GM12801 (cell line): ENCODE results near the gene TMEM140.

Experiments
- CTCF ChIP-seq: IDR thresholded peaks from one replicate; pipeline ENCODE4 v1.5.1; 2011; ENCODE audit warnings: control low read depth; ENCODE audit not compliant: insufficient read length; ENCODE audit errors: extremely low read depth

Gene TMEM140

DNA sequence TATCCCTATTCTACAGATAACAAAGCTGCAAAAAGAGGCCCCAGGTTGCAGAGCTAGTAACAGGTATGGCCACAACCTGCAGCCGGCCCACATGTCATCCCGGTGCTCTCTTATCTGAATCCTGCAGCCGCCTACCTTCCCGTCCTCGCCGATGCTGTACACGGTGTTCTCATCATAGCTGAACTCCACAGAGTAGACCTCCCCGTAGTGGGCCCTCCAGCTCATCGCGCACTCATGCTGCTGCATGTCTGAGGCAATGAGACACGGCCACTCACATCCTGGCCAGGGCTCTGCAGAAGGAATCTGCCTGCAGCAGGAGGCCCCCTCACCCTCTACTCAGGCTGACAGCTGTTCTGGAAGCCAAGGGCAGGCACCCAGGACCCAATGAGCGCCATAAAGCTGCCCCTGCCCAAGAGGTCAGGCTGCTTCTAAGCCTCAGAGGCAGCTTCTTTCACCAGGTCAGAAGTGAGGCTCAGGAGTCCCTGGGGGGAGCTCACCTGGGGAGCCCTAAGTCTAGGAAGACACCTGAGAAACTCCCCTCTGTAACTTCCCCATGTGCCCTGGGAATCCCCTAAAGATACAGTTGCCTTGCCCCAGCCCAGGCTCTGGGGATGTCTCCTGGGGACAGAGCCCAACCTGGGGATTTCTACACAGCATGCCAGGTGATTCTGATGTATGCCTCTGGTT lies 40.6 kb downstream of the TMEM140 start:
- no peak for TF ChIP-seq CTCF

DNA sequence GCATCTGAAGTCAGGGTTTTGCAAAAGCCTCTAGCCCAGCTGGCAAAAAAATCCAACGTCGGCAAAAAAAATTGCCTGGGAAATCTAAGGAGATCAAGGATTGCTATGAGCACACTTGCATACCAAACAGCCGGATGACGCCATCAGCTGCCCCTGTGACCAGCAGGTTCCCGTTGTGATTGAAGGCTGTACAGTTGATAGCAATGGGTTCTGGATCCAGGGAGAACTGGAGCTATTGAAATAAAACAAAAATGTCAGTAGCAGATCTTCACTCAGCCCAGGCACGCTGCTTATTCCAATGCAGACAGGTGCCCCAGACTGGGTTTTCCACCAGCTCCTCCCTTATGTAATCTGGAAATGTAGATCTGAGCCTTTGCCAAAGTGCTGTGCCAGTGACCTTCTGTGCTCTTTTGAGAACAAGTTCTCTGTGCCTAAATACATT lies 41.4 kb downstream of the TMEM140 start:
- TF ChIP-seq CTCF: no peak

- no peak for TF ChIP-seq CTCF
Measured at GRCh38 chr7:135189961-135190360, 42.1 kb downstream of the TMEM140 start.

DNA sequence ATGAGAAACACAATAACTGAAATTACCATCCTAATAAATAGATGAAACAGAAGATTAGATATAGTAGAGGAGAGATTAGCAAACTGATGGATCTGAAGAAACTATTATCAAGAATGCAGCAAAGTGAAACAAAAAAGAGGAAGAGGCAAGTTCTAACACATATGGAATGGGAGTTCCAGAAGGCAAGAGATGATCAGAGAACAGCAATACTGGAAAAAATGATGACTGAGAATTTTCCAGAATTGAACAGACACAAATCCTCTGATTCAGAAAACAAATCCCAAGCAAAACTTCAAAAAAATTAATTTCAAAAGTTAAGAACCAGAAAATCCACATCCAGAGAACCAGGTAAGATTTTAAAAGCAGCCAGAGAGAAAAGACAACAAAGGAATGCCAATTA lies 42.8 kb downstream of the TMEM140 start:
- no peak for TF ChIP-seq CTCF

DNA sequence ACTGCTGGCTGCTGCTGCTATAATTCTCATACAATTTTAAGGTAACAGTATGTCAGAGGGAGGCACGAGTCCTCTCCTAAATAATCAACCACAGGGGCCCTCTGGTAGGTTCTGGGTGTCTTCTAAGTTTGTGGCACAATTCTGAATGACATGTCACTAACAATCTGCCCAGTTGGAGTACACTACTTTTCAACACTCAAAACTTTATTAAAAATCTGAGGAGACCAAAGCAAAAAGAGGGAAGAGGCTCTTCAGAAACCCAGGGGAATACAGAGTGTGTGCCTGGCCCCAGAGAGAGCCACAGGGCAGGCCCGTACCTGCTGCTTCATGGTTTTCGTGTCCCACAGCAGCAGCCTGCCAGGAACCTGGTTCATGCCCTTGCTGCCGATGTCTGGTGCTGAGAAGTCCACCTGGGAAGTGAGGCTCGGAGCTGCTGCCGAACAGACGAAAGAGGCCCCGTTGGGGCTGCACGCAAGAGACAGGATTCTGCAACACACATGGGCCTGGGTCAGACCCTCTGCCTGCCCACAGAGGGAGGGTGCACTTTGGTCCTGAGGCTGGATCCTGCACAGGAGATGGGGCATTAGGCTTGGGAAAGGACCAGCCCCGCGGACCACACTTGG lies 45.2 kb downstream of the TMEM140 start:
- TF ChIP-seq CTCF: no peak

DNA sequence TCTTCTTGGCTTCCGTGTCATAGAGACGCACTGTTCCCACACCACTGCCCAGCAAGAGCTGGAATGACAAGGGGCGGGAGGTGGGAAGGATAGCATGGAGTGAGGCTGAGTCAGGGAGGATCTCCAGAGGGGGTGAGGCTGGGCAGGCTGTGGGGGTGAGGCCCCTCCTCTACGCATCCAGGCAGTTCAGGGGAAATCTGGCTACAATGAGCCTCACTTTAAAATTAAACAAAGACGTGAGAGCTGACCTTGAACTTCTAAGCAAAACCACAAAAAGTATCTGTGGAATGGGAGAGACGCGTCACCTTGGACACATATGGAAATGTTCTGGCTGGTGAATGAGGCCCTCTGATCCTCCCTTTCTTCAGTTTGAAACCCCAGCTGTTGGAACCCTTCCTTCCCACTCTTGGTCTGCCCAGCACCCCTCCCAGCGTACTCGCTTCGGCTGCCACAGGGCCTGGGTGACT lies 45.8 kb downstream of the TMEM140 start:
- no peak for TF ChIP-seq CTCF

GRCh38 chr7:135194494-135195095 lies 46.7 kb downstream of the TMEM140 start:
- no peak for TF ChIP-seq CTCF
